Keratinocyte (primary cell): ENCODE results near the gene KRTAP10-6. TPM values are rescaled to one million over a fixed set of nuclear protein-coding genes. Genes with fewer than 3 reads are reported as not detected.
A peak's percentile ranks its signal among the peaks of the same experiment; 100 is the strongest.

Experiments
- DNase-seq: peaks from one replicate; pipeline ENCODE4 v3.0.0-alpha.2; 2011; ENCODE audit warnings: low read depth, missing footprints, low spot score
- FAIRE-seq: peaks from 2 replicates; lab custom pipeline; 2011; peaks lifted over from hg19 to GRCh38; lab: Jason Lieb, UNC
- H2AFZ ChIP-seq: 2 replicates; pipeline ENCODE4 v1.6.0; 2012; ENCODE audit warnings: low read length, control low read depth, inconsistent platforms; ENCODE audit not compliant: control insufficient read depth
- H3K27ac ChIP-seq: 2 replicates; pipeline ENCODE4 v1.5.1; 2011; ENCODE audit warnings: low read length; ENCODE audit not compliant: control insufficient read depth, insufficient read depth
- H3K27me3 ChIP-seq: 3 replicates; pipeline ENCODE4 v1.6.0; 2011; ENCODE audit warnings: low read length; ENCODE audit not compliant: control insufficient read depth, insufficient read depth; ENCODE audit errors: extremely low read depth
- H3K36me3 ChIP-seq, 2 experiments: 2 replicates in 1 of 2; 3 replicates in 1 of 2; pipeline ENCODE4 v1.5.1; 2011; ENCODE audit warnings: low read length in 2 of 2, mild to moderate bottlenecking in 1 of 2; ENCODE audit not compliant: control insufficient read depth in 2 of 2, insufficient read depth in 2 of 2; ENCODE audit errors: extremely low read depth in 1 of 2
- H3K4me1 ChIP-seq: 3 replicates; pipeline ENCODE4 v1.5.1; 2011; ENCODE audit warnings: low read length; ENCODE audit not compliant: control insufficient read depth, insufficient read depth; ENCODE audit errors: extremely low read depth
- H3K4me2 ChIP-seq: 3 replicates; pipeline ENCODE4 v1.6.0; 2011; ENCODE audit warnings: low read depth, low read length; ENCODE audit not compliant: control insufficient read depth, insufficient read depth; ENCODE audit errors: extremely low read depth
- H3K4me3 ChIP-seq, 3 experiments: fragments of 200-600 bp in 1 of 3; sonication (generic) in 1 of 3; 2 replicates in 2 of 3; 3 replicates in 1 of 3; pipeline ENCODE4 v1.5.1; 2011 to 2016; ENCODE audit warnings: low read length in 3 of 3, mild to moderate bottlenecking in 3 of 3, control low read depth in 2 of 3, inconsistent platforms in 1 of 3, low read depth in 1 of 3, mixed read lengths in 1 of 3, mixed run types in 1 of 3, moderate library complexity in 1 of 3; ENCODE audit not compliant: control insufficient read depth in 2 of 3, insufficient read depth in 2 of 3; ENCODE audit errors: extremely low read depth in 1 of 3
- H3K79me2 ChIP-seq: 2 replicates; pipeline ENCODE4 v1.6.0; 2012; ENCODE audit warnings: low read length; ENCODE audit not compliant: control insufficient read depth, insufficient read depth
- H3K9ac ChIP-seq: 3 replicates; pipeline ENCODE4 v1.6.0; 2011; ENCODE audit warnings: low read length; ENCODE audit not compliant: control insufficient read depth, insufficient read depth; ENCODE audit errors: extremely low read depth
- H3K9me1 ChIP-seq: 3 replicates; pipeline ENCODE4 v1.6.0; 2011; ENCODE audit warnings: low read length; ENCODE audit not compliant: control insufficient read depth, insufficient read depth; ENCODE audit errors: extremely low read depth
- H3K9me3 ChIP-seq: 2 replicates; pipeline ENCODE4 v1.5.1; 2012; ENCODE audit warnings: low read depth, low read length; ENCODE audit not compliant: control insufficient read depth
- H4K20me1 ChIP-seq: 3 replicates; pipeline ENCODE4 v1.6.0; 2011; ENCODE audit warnings: low read length; ENCODE audit not compliant: control insufficient read depth, insufficient read depth; ENCODE audit errors: extremely low read depth
- CTCF ChIP-seq, 3 experiments: IDR thresholded peaks in 1 of 3; conservative IDR thresholded peaks in 1 of 3; optimal IDR thresholded peaks in 1 of 3; 2 replicates in 2 of 3; 3 replicates in 1 of 3; pipeline versions ENCODE3 to v1.5.1; 2011; ENCODE audit warnings: low read length in 3 of 3, mild to moderate bottlenecking in 3 of 3, moderate library complexity in 2 of 3, control low read depth in 1 of 3, inconsistent platforms in 1 of 3; ENCODE audit not compliant: insufficient read depth in 2 of 3; ENCODE audit errors: extremely low read depth in 1 of 3
- EZH2 ChIP-seq: IDR thresholded peaks from one replicate; pipeline ENCODE4 v1.6.1; 2012; ENCODE audit warnings: inconsistent platforms, mild to moderate bottlenecking, low read length, moderate library complexity
- dilution Hi-C: fragments of 300-500 bp; cut with MboI; formaldehyde crosslinking; loops from one replicate; pipeline ENCODE4 v1.7.0; 2020; ENCODE audit warnings: low sequenced_read_pairs; ENCODE audit not compliant: extremely low pct_ligation_motif_present
- polyA plus RNA-seq, 5 experiments: library from polyadenylated mRNA; depleted of rRNA in 3 of 5; stranded (reverse) in 3 of 5; stranded (forward) in 1 of 5; unstranded in 1 of 5; fragments of >200 nt; gene quantifications; 1 replicate in 1 of 5; 2 replicates in 3 of 5; 3 replicates in 1 of 5; pipeline versions ENCODE4 v1.2.1 to v1.2.3, GENCODE V29; 2011 to 2012; ENCODE audit warnings: missing spikeins in 2 of 5, low read depth in 1 of 5, low replicate concordance in 1 of 5

The KRTAP10-6 gene
- polyA plus RNA-seq, 1 donor (not counting 4 experiments of a cell fraction or from before 2014, with no cell fraction given): not detected

DNA sequence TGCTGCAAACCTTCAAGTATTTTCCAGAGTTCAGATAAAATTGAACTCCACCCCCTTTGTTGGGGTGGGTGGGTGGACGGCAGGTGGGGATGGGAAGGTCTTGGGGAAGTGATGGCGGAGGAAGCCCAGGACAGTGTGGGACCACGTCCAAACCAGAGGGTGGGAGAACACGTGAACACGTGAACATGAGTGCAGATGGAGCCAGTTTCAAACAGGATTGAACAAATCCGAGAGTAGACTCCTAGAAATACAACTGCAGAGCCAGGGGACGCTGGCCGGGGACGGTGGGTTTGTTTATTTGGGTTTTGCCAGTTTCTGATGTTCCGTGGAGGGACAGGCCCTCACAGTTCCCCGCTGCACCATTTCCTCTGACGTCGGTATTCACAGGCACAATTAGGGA lies 43.9 kb downstream of the KRTAP10-6 start:
- Histone ChIP-seq H3K36me3 (no peaks in the 10 kb centered on the region), H4K20me1 (no peaks in the 10 kb centered on the region), H3K4me3 (no peak overlapping the region), H3K4me1 (peaks cover 22% of the 10 kb centered on the region), H2AFZ (peak overlapping the region; percentile 18), H3K9me3 (no peaks in the 10 kb centered on the region), H3K4me2 (peak overlapping the region; percentile 52), H3K27me3 (peaks cover 4% of the 10 kb centered on the region), H3K9me1 (no peaks in the 10 kb centered on the region), H3K9ac (no peak overlapping the region), H3K79me2 (no peaks in the 10 kb centered on the region), H3K27ac (no peak overlapping the region)
- TF ChIP-seq CTCF (optimal IDR thresholded peaks at IDR 0.05 in 1 of 3, IDR thresholded peaks at IDR 0.05 in 1 of 3, conservative IDR thresholded peaks at IDR 0.05 in 1 of 3; ENCODE audit: extremely low read depth in 1 of 3, insufficient read depth in 2 of 3, low read length in 3 of 3) (no peak), EZH2 (no peak)
- dilution Hi-C loops: no loop called here
- no peak for DNase-seq
- no peak for FAIRE-seq

DNA sequence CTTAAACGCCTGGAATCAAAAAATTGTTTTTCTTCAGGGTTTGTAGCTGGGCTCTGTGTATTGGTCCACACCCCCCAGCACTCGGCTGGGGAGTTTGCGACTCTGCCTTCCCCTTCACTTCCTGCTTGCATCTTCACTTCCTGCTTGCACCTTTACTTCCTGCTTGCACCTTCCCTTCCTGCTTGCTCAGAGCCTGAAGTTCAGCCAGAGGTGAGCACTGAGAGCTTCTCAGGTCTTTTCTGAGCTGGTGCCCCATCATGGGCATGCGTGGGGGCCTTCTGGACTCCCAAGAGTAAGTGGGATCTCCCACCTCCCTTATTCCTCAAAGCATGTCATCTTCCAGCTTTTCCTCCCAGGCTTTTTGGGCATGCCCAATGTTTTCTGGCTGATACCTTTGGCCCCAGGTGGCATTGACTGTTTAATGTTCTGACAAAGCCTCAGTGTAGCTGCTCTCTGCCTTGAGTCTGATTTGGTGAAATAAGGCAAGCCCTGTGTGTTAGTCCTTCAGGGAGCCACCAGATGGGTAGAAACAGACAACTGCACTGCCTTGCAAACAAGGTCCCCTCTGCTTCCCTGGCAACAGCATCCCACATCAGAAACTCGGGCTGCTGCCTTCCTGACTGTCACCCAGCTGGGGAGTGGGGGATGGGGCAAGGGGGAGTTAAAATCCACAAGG lies 44.5 kb downstream of the KRTAP10-6 start:
- DNase-seq: no peak
- Histone ChIP-seq H2AFZ (peak overlapping the region; percentile 44), H3K79me2 (no peaks in the 10 kb centered on the region), H3K9me3 (no peaks in the 10 kb centered on the region), H3K4me3 (no peak overlapping the region), H3K4me2 (no peak overlapping the region), H3K9ac (no peak overlapping the region), H3K27me3 (peaks cover 4% of the 10 kb centered on the region), H3K9me1 (no peaks in the 10 kb centered on the region), H3K27ac (no peak overlapping the region), H3K36me3 (no peaks in the 10 kb centered on the region), H3K4me1 (peaks cover 22% of the 10 kb centered on the region), H4K20me1 (no peaks in the 10 kb centered on the region)
- FAIRE-seq: no peak
- dilution Hi-C loops: no loop called here
- TF ChIP-seq EZH2: no peak
- TF ChIP-seq CTCF (optimal IDR thresholded peaks at IDR 0.05 in 1 of 3, IDR thresholded peaks at IDR 0.05 in 1 of 3, conservative IDR thresholded peaks at IDR 0.05 in 1 of 3; ENCODE audit: extremely low read depth in 1 of 3, insufficient read depth in 2 of 3, low read length in 3 of 3): no peak
